GM12892 (cell line): Measurements from ENCODE around the gene KREMEN1.
"Not testable (repeated sequence)": the region's sequence is repeated elsewhere in the genome, so short reads cannot be mapped to it uniquely, and the experiment has no call there.

Experiments
- POLR2A ChIP-seq: IDR thresholded peaks from 2 replicates; pipeline ENCODE4 v1.6.1; 2011; ENCODE audit warnings: low read depth, low read length, control low read depth
- POLR2AphosphoS5 ChIP-seq: IDR thresholded peaks from 2 replicates; pipeline ENCODE4 v1.6.1; 2011; ENCODE audit warnings: low read depth, low read length, control low read depth
- TAF1 ChIP-seq: IDR thresholded peaks from 2 replicates; pipeline ENCODE4 v1.6.1; 2011; ENCODE audit warnings: low read depth, mild to moderate bottlenecking, control low read depth, low read length, borderline replicate concordance

DNA sequence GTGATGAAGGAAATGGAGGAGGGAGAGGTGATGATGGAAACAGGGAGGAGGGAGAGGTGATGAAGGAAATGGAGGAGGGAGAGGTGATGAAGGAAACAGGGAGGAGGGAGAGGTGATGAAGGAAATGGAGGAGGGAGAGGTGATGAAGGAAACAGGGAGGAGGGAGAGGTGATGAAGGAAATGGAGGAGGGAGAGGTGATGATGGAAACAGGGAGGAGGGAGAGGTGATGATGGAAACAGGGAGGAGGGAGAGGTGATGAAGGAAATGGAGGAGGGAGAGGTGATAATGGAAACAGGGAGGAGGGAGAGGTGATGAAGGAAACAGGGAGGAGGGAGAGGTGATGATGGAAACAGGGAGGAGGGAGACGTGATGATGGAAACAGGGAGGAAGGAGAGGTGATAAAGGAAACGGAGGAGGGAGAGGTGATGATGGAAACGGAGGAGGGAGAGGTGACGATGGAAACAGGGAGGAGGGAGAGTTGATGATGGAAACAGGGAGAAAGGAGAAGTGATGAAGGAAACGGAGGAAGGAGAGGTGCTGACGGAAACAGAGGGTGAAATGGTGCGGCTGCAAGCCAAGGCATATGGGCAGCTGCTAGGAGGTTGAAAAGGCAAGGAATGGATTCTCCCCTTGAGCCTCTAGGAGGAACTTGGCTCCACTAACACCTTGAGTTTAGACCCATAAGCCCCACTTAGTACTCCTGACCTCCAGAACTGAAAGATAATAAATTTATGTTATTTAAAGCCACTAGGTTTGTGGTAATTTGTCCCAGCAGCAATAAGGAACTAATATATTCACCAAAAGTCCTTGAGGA, 47.5 kb downstream of the KREMEN1 start:
- not testable (repeated sequence) for TF ChIP-seq POLR2A, POLR2AphosphoS5, TAF1
